NT2/D1 (cell line): ENCODE results near the gene RPL37.
"Not testable (repeated sequence)": the region's sequence is repeated elsewhere in the genome, so short reads cannot be mapped to it uniquely, and the experiment has no call there.

Experiments
- DNase-seq: peaks from one replicate; pipeline ENCODE4 v3.0.0-alpha.2; 2011; ENCODE audit warnings: low read depth, low spot score
- H3K27me3 ChIP-seq: 2 replicates; pipeline ENCODE4 v1.6.0; 2011; ENCODE audit warnings: mild to moderate bottlenecking; ENCODE audit not compliant: insufficient read length, insufficient read depth
- H3K36me3 ChIP-seq: 2 replicates; pipeline ENCODE4 v1.6.1; 2011; ENCODE audit warnings: mild to moderate bottlenecking, low read length, mixed read lengths; ENCODE audit not compliant: insufficient read depth, insufficient read length
- H3K4me1 ChIP-seq: 2 replicates; pipeline ENCODE4 v1.5.1; 2011; ENCODE audit not compliant: insufficient read depth, insufficient read length
- H3K4me3 ChIP-seq: 2 replicates; pipeline ENCODE4 v1.5.1; 2011; ENCODE audit warnings: low read depth; ENCODE audit not compliant: insufficient read length
- H3K9ac ChIP-seq: 2 replicates; pipeline ENCODE4 v1.6.0; 2011; ENCODE audit warnings: low read depth; ENCODE audit not compliant: insufficient read length
- H3K9me3 ChIP-seq: 2 replicates; pipeline ENCODE4 v1.5.1; 2011; ENCODE audit warnings: mild to moderate bottlenecking, low read length; ENCODE audit not compliant: insufficient read depth
- SUZ12 ChIP-seq: IDR thresholded peaks from 2 replicates; pipeline ENCODE4 v1.6.1; 2011; ENCODE audit not compliant: insufficient read length, insufficient read depth; ENCODE audit errors: extremely low read depth
- YY1 ChIP-seq: IDR thresholded peaks from 2 replicates; pipeline ENCODE4 v1.6.1; 2011; ENCODE audit not compliant: insufficient read length, insufficient read depth
- ZNF274 ChIP-seq: IDR thresholded peaks from 2 replicates; pipeline ENCODE4 v1.6.1; 2011; ENCODE audit warnings: mild to moderate bottlenecking, low read depth, low read length

The RPL37 gene

GRCh38 chr5:40827188-40827977 lies 7.6 kb downstream of the RPL37 start:
- H3K36me3 ChIP-seq = peaks cover 66% of the 10 kb centered on the region
- no peaks in the 10 kb centered on the region for H3K9me3 ChIP-seq
- TF ChIP-seq YY1 (no peak), SUZ12 (no peak), ZNF274 (no peak)
- H3K4me3 ChIP-seq = no peak overlapping the region
- DNase-seq = no peak
- H3K4me1 ChIP-seq = no peaks in the 10 kb centered on the region
- H3K9ac ChIP-seq = no peak overlapping the region
- H3K27me3 ChIP-seq = no peaks in the 10 kb centered on the region

- H3K27me3 ChIP-seq = no peaks in the 10 kb centered on the region
These were observed 8.4 kb downstream of the RPL37 start for GRCh38 chr5:40826489-40827187.

GRCh38 chr5:40825461-40826043 lies 9.5 kb downstream of the RPL37 start:
- not testable (repeated sequence) for H3K4me3 ChIP-seq, H3K27me3 ChIP-seq, H3K9ac ChIP-seq, DNase-seq, H3K4me1 ChIP-seq, H3K9me3 ChIP-seq
- H3K36me3 ChIP-seq = peaks cover 47% of the 10 kb centered on the region

More at GRCh38 chr5:40826489-40827187, 8.4 kb downstream of the RPL37 start:
- Histone ChIP-seq H3K9me3 (no peaks in the 10 kb centered on the region), H3K36me3 (peaks cover 58% of the 10 kb centered on the region), H3K9ac (no peak overlapping the region), H3K4me3 (no peak overlapping the region), H3K4me1 (no peaks in the 10 kb centered on the region)
- TF ChIP-seq ZNF274 (no peak), SUZ12 (no peak), YY1 (no peak)
- DNase-seq = no peak

- Histone ChIP-seq H3K9me3 (no peaks in the 10 kb centered on the region), H3K27me3 (no peaks in the 10 kb centered on the region), H3K36me3 (peaks cover 26% of the 10 kb centered on the region), H3K4me1 (no peaks in the 10 kb centered on the region), H3K9ac (no peak overlapping the region), H3K4me3 (no peak overlapping the region)
- no peak for DNase-seq
- TF ChIP-seq ZNF274 (no peak), YY1 (no peak), SUZ12 (no peak)
These were observed 11.6 kb downstream of the RPL37 start for GRCh38 chr5:40823459-40823858.

- Histone ChIP-seq H3K9ac (no peak overlapping the region), H3K27me3 (no peaks in the 10 kb centered on the region), H3K9me3 (no peaks in the 10 kb centered on the region), H3K4me1 (no peaks in the 10 kb centered on the region), H3K4me3 (no peak overlapping the region), H3K36me3 (no peaks in the 10 kb centered on the region)
- TF ChIP-seq YY1 = no peak
- TF ChIP-seq ZNF274 = no peak
- TF ChIP-seq SUZ12 = no peak
- DNase-seq = no peak
These were observed 21.2 kb downstream of the RPL37 start for GRCh38 chr5:40813698-40814281.

GRCh38 chr5:40812125-40812524 lies 22.9 kb downstream of the RPL37 start:
- Histone ChIP-seq H3K36me3 (no peaks in the 10 kb centered on the region), H3K9me3 (no peaks in the 10 kb centered on the region), H3K9ac (no peak overlapping the region), H3K4me1 (no peaks in the 10 kb centered on the region), H3K4me3 (no peak overlapping the region), H3K27me3 (no peaks in the 10 kb centered on the region)
- no peak for DNase-seq
- TF ChIP-seq YY1 (no peak), SUZ12 (no peak), ZNF274 (no peak)

GRCh38 chr5:40801771-40802562 lies 33.1 kb downstream of the RPL37 start:
- DNase-seq = no peak
- no peak overlapping the region for H3K9ac ChIP-seq

More at GRCh38 chr5:40801771-40802562, 33.1 kb downstream of the RPL37 start:
- H3K9me3 ChIP-seq = no peaks in the 10 kb centered on the region
- no peaks in the 10 kb centered on the region for H3K4me1 ChIP-seq
- TF ChIP-seq YY1 (no peak), SUZ12 (no peak)
- no peak overlapping the region for H3K4me3 ChIP-seq
- no peaks in the 10 kb centered on the region for H3K36me3 ChIP-seq
- H3K27me3 ChIP-seq = no peaks in the 10 kb centered on the region
